HPDE6-E6E7 (cell line): Measurements from ENCODE around the gene ATP2A1.

Experiments
- DNase-seq: peaks from one replicate; pipeline ENCODE4 v3.0.0; 2011; ENCODE audit warnings: missing footprints; ENCODE audit errors: extremely low spot score

Gene ATP2A1

DNA sequence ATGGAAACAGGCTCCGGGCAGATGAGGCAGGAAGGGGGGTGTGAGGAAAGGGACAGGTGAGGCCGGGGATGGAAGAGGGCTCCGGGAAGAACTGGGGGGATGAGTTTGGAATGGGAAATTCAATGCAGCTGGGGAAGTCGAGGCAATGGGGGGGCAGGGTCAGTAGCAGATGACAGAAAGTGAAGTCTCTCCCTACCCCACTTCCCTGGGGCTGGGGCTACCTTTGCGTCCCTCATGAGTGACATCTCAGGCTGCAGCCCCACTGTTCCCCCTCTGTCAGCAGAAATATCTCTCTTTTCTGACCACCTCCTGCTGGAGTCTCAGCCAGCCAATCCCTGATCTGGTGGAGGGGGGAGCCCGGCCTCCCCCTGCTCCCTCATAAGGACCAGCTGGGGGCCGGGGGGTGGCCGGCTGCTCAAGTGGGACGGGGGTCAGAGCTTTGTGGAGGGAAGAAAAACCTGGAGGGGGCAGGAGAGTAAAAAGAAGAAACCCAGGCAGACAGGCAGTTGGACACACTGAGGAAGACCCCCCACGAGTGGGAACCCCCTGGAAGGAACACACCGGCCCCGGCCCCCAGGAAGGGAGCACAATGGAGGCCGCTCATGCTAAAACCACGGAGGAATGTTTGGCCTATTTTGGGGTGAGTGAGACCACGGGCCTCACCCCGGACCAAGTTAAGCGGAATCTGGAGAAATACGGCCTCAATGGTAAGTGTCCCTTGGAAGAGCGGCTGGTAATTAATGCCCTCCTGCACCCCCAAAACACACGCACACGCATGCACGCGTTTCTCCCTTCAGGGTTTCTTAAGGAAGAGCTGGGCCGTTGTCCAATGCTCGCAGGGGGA lies at the start of gene ATP2A1:
TSS of gene ATP2A1 (plus strand) at position 406 of the 844 bp plus-strand sequence. CDS start at position 590, 184 bp downstream.
- DNase-seq, result no peak

DNA sequence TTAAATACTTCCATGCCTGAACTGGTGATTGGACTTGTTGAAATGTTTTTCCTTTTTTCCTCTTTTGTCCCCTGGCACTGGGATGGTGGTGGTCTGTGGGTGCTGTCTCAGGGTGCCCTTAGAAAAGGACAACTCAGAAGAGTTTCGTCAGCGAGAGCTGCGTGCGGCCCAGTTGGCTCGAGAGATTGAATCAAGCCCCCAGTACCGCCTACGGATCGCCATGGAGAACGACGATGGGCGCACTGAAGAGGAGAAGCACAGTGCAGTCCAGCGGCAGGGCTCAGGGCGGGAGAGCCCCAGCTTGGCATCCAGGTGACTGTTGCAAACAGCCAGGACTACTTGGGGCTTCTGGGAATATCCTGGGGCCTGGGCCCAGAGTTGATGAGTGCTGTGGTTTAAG lies 48.5 kb upstream of the ATP2A1 start:
- no peak for DNase-seq

DNA sequence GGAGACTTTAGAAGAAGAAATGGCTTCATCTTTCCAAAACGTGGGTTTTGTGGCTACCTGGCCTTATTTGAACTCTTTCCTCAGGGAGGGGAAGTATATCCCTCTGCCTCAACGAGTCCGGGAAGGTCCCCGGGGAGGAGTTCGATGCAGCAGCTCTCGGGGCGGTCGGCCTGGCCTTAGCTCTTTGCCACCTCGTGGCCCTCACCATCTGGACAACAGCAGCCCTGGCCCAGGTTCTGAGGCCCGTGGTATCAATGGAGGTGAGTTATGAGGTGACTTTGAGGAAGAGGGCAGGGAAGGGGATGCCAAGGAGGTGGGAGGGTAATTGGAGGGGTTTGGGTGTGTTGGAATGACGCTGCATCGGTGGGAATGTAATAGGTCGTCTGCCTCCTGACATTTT lies 47.8 kb upstream of the ATP2A1 start:
- no peak for DNase-seq

DNA sequence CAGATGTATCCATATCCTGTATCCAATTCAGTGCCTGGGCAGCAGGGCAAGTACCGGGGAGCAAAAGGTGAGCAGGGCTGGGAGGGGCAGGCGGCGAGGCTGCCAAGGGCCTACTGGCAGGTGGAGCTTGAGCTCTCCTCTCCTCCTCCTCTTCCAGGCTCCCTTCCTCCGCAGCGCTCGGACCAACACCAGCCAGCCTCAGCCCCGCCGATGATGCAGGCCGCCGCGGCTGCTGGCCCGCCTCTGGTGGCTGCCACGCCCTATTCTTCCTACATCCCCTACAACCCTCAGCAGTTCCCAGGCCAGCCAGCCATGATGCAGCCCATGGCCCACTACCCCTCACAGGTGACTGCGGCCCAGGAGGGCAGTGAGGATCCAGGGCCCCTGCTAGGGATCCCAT lies 43.9 kb upstream of the ATP2A1 start:
- DNase-seq, result no peak

DNA sequence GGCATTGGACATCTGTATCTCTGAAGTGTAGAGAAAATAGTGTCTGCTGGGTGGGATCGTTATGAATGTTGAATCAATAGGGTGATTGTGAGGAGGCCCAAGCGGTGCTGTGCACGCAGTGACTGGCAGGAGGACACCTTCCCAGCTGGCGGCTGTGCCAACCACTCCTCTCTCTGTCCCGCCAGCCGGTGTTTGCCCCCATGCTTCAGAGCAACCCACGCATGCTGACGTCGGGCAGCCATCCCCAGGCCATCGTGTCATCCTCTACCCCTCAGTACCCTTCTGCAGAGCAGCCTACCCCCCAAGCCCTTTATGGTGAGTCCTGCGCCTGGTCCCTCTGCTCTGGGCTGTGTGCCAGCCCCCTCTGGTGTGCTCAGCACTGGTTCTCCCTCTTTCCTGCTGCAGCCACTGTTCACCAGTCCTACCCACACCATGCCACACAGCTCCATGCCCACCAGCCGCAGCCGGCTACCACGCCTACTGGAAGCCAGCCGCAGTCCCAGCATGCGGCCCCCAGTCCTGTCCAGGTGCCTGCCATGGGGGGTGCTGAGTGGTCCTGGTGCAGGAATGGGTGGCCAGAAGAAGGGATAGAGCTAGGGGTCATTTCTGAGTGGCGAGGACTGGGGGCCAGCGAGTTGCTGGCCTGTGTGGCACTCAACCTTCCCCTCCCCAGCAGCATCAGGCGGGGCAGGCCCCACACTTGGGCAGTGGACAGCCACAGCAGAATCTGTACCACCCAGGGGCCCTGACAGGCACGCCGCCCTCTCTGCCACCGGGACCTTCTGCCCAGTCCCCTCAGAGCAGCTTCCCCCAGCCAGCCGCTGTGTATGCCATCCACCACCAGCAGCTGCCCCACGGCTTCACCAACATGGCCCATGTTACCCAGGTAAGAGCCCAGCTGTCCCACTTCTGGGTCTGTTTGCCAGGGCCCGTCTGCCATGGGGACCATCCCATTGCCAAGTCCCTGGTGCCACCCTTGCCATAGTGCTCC lies 43.1 kb upstream of the ATP2A1 start:
- no peak for DNase-seq

DNA sequence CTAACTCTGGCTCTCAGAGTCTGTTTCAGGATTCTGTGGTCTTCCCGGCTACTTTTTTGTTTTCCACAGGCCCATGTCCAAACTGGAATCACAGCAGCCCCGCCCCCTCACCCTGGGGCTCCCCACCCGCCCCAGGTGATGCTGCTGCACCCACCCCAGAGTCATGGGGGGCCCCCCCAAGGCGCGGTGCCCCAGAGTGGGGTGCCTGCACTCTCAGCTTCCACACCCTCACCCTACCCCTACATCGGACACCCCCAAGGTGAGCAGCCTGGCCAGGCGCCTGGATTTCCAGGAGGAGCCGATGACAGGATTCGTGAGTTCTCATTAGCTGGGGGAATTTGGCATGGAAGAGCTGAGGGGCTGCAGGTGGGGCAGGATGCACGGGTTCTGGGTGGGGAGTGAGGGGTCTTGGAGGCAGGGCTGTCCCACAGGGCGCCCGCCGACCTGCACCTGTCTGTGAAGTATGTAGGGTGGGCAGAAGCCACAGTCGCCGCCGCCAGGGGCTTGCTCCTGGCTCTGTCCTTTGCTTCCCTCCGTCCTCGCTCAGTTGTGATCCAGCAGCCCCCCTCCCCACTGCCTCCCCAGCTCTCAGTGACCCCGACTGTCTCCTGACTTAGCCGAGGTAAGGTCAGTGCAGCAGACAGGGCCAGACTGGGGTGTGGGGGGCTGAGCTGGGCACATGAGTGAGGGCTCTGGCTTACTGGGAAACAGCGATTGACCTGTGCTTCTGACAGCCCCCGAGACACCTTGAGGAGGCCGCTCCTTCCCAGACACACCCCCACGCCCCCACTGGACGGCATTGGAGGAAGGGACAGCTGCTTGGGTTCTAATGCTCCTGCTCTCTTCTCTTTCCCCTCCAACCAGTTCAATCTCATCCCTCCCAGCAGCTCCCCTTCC lies 42.2 kb upstream of the ATP2A1 start:
- DNase-seq, result no peak

DNA sequence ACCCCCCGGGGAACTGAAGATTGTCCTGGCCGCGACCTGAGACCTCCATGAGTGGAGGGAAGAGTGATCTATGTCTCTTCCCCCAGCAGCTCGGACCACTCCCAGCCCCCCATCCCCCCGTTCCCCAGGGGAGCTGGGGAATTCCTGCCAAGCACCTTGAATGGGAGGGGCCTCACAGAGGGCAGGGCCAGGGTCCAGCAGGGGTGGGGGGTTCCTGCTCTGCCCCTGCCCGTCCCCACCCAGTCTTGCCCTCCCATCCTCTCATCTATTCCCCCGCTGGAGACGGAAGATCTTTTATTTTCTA lies 41.6 kb upstream of the ATP2A1 start:
- DNase-seq, result no peak

DNA sequence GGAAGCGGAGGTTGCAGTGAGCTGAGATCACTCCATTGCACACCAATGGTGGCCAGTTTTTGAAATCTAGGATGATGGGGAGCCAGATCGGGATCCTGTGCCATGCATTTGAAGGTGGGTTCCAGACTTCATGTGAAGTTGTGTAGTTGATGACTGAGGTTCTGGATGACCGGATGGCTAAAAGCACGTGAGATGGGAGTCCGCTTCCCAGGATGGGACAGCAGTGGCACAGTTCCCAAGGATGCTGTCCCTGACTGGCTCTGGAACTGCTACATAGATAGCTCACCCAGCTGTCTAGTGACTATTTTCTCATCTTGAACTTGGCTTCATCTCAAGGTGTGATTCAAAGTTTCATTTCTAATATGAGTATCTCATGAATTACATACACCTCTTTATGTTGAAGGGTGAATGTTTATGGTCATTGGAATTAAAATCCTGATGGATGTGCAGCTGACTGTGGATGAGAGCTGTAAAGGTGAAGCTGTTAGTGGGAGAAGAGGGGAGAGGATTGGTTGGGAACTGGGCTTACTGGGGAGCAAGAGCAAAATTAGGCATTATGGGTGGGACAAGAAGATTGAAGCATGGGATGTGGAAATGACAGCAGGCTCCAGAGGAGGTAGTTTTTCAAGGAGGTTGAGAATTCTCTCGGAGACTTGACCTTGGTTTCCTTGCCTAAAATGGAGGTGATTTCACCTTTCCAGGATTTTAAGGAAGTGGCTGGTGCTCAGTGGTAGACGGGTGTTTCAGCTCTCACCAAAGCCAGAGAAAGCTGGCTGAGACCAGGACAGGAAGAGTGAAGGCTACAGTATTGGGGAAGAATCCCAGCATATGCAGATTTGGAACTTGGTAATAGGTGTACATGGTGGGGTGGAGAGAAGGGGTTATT lies 40.4 kb upstream of the ATP2A1 start:
- no peak for DNase-seq

DNA sequence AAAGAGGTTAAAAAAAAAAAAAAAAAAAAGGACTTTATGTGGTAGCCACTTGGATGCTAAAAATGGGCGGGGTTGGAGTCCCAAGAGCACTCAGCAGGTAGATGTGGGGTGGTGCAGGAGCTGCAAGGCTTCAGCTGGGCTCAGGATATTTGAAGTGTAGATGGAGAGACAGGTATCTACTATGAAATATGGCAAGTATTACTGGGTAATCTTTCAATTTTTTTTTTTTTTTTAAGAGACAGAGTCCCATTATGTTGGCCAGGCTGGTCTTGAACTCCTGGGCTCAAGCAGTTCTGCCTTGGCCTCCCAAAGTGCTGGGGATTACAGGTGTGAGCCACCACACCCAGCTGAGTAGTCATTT lies 39.8 kb upstream of the ATP2A1 start:
- no peak for DNase-seq

DNA sequence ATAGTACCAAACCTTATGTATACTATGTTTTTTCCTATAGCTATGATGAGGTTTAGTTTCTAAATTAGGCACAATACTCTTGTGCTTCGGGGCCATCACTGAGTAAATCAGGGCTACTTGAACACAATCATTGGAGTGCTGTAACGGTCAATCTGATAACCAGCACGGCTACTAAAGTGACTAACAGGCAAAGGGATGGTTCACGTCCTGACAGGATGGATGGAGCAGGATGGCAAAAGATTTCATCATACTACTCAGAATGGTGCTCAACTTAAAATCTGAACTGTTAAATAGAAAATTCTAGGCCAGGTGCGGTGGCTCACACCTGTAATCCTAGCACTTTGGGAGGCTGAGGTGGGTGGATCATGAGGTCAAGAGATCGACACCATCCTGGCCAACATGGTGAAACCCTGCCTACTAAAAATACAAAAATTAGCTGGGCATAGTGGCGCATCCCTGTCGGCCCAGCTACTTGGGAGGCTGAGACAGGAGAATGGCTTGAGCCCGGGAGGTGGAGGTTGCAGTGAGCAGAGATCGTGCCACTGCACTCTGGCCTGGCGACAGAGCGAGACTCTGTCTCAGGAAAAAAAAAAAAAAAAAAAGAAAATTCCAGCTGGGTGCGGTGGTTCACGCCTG lies 39.2 kb upstream of the ATP2A1 start:
- DNase-seq, result no peak

DNA sequence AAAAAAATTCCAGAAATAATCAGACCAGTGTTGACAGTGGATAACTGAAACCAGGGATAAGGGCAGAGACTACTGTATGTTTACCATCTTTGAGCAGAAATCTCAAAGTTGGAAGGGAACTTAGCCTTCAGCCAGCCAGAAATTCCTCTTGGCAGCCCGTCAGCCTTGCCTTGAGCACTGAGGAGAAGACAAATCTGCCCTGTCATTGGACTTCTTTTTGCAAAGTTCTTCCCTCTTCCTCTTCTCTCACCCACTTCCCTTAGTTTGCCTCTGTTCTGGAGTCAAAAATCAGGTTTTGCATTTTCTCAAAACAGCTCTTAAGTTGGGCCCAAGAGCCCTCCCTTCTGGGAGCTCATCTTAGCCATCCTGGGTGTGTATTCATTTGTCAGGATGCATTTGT lies 38.4 kb upstream of the ATP2A1 start:
- no peak for DNase-seq

DNA sequence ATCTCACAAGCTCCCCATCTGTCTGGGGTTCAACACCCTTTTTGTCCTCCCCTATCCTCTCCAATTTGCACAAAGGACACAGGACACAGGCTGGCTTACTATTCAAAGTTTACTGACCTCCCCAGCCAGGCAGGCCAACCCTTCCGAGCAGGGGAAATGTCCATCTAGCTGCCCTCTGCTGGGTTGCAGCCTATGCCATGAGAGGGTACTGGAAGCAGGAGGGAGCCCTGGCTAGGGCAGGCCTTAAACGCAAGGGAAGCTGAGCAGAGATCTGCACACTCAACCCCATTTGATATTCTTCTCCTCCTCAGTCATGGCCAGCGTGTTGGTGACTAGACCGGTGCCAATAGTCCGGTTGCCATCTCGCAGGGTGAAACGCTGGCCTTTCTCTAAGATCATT lies 35.6 kb upstream of the ATP2A1 start:
- no peak for DNase-seq

DNA sequence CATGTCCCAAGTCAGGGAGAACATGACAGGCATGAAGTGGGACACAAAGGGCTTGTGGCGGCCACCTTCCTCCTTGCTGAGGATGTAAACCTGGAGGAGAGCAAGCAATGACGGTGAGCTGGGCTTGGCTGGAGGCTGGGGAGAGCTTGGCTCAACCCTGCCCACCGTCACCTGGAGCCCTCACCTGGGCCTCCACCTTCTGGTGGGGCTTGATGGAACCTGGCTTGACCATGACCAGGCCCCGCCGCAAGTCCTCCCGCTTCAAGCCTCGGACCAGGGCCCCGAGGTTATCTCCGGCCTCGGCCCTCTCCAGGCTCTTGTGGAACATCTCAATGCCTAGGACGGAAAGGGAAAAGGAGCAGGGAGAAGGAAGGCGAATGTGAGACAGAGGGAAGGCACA lies 34.5 kb upstream of the ATP2A1 start:
- no peak for DNase-seq

DNA sequence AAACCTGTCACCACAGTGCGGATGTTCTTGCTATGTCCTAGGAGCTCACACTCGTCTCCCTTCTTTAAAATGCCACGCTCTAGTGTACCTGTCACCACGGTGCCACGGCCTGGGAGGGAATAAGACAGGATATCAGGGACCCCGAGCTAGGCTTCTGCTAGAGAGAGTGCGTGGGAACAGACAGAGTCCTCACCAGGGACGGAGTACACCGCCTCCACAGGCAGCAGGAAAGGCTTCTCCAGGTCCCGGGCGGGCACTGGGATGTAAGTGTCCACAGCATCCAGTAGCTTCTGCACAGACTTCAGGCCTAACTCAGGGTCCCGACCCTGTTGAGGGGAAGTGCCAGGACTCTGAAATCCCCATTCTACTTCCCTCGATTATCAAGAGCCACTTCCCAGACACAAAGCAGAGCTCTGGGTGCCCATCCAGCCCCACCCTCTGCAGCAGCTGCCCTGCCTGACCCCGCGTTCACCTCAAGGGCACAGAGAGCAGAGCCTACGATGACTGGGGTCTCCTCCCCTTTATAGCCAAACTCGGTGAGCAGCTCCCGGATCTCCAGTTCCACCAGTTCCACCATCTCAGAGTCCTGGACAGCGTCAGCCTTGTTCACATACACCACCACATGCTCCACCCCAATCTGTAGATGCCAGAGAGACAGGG lies 33.9 kb upstream of the ATP2A1 start:
- no peak for DNase-seq

DNA sequence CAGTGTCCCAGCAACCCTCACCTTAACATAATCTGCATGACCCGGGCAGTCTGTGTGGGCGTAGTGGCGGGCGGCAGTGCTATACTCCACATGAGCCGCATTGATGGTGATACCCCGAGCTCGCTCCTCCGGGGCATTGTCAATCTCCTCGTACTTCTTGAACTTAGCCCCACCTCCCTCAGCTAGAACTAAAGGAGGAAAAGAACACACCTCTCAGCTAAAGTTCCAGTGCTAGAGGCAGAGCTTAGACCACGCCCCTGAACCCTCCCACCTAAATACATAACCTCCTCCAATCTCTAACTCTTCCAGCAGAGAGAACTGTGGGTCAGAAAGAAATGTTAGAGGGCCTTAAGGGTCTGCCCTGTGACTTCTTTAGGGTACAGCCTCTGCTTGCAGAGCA lies 33.0 kb upstream of the ATP2A1 start:
- no peak for DNase-seq

DNA sequence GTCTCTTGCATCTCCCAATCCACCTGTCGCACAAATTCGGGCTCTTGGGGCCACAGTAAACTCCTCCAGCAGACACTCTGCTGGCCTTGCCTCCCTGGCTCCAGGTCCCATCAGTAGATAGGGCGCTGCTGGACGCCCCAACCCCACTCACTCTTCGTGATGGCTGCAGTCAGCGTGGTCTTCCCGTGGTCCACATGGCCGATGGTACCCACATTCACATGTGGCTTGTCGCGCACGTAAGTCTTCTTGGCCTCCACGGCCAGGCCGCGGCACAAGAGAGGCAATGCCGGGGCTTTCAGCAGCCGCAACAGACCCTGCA lies 32.6 kb upstream of the ATP2A1 start:
- DNase-seq, result no peak

DNA sequence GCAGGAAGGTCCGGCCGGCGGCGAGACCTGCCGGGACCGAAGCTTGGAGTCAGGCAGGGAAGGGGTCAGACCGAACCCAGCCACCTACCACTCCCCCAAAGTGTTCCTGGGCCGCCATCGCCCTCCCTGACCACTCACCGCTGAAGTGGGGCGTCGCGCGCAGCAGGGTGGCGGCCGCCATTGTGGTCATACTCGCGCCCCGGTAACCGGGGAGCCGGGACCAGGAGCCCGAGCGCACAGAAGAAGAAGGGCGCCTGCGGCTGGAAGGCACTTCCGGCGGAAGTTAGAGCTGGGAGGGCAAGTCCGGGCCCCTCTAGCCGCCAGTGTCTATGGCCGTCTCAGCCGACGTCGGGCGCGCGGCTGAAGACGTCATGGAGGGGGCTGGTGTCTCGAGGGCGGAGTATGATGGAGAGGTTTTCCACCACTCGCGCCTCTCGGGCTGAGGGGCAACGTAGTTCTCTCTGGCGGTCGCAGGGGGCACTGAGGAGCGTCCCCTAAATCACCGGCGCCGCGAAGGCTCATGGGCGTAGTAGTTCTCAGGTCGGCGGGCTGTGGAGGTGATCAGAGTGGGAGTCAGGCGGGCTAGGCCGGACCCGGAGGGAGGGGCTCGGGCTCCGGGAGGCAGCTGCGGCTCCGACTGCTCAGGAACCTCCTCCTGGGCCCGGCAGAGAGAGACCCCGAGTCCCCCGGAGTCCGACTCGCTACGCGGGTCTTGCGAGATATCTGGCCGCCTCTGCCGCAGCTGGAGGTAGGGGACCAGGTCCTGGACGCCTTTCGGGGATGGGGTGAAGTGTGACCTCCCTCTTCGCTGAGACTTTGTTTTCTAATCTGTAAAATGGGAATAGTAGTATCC lies 32.0 kb upstream of the ATP2A1 start, which contains the start of gene TUFM:
TSS of gene TUFM (minus strand) at position 269 of the 853 bp plus-strand sequence. CDS start at position 190, 79 bp downstream.
- peak; percentile 97 for DNase-seq

DNA sequence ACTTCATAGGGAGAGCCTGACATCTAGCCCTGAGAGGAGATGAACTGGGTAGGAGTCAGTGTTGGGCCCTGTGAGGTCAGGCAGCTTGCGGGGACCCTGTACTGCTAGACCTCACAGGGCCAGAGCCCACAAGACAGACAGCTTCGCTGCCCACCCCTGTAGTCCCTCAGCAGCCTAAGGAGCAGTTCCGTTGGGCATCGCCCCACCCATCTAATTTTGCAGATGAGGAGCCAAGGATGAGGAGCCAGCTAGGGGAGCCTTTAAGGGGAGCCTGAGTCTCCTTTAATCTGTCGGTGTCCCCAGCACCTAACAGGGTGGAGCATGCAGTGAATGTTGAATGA lies 31.4 kb upstream of the ATP2A1 start:
- DNase-seq, result no peak

DNA sequence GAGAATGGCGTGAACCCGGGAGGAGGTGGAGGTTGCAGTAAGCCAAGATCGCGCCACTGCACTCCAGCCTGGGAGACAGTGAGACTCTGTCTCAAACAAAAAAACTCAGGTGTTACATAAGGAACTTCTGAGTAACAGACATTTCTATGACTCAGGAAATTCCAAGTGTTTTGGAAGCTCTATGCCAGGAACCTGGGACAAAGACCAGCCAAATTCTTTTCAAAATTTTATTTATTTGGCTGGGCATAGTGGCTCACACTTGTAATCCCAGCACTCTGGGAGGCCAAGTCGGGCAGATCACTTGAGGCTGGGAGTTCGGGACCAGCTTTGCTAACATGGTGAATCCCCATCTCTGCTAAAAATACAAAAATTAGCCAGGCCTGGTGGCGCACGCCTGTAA lies 19.9 kb upstream of the ATP2A1 start:
- no peak for DNase-seq
